NT2/D1 (cell line): ENCODE measurements around the gene SLC35A5.
"Not testable (repeated sequence)": the region's sequence is repeated elsewhere in the genome, so short reads cannot be mapped to it uniquely, and the experiment has no call there.

Experiments
- DNase-seq: peaks from one replicate; pipeline ENCODE4 v3.0.0-alpha.2; 2011; ENCODE audit warnings: low read depth, low spot score
- H3K27me3 ChIP-seq: 2 replicates; pipeline ENCODE4 v1.6.0; 2011; ENCODE audit warnings: mild to moderate bottlenecking; ENCODE audit not compliant: insufficient read length, insufficient read depth
- H3K36me3 ChIP-seq: 2 replicates; pipeline ENCODE4 v1.6.1; 2011; ENCODE audit warnings: mild to moderate bottlenecking, low read length, mixed read lengths; ENCODE audit not compliant: insufficient read depth, insufficient read length
- H3K4me1 ChIP-seq: 2 replicates; pipeline ENCODE4 v1.5.1; 2011; ENCODE audit not compliant: insufficient read depth, insufficient read length
- H3K4me3 ChIP-seq: 2 replicates; pipeline ENCODE4 v1.5.1; 2011; ENCODE audit warnings: low read depth; ENCODE audit not compliant: insufficient read length
- H3K9ac ChIP-seq: 2 replicates; pipeline ENCODE4 v1.6.0; 2011; ENCODE audit warnings: low read depth; ENCODE audit not compliant: insufficient read length
- H3K9me3 ChIP-seq: 2 replicates; pipeline ENCODE4 v1.5.1; 2011; ENCODE audit warnings: mild to moderate bottlenecking, low read length; ENCODE audit not compliant: insufficient read depth
- SUZ12 ChIP-seq: IDR thresholded peaks from 2 replicates; pipeline ENCODE4 v1.6.1; 2011; ENCODE audit not compliant: insufficient read length, insufficient read depth; ENCODE audit errors: extremely low read depth
- YY1 ChIP-seq: IDR thresholded peaks from 2 replicates; pipeline ENCODE4 v1.6.1; 2011; ENCODE audit not compliant: insufficient read length, insufficient read depth
- ZNF274 ChIP-seq: IDR thresholded peaks from 2 replicates; pipeline ENCODE4 v1.6.1; 2011; ENCODE audit warnings: mild to moderate bottlenecking, low read depth, low read length

The SLC35A5 gene, protein sequence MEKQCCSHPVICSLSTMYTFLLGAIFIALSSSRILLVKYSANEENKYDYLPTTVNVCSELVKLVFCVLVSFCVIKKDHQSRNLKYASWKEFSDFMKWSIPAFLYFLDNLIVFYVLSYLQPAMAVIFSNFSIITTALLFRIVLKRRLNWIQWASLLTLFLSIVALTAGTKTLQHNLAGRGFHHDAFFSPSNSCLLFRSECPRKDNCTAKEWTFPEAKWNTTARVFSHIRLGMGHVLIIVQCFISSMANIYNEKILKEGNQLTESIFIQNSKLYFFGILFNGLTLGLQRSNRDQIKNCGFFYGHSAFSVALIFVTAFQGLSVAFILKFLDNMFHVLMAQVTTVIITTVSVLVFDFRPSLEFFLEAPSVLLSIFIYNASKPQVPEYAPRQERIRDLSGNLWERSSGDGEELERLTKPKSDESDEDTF

GRCh38 chr3:112561734-112562529 lies at the start of gene SLC35A5, which contains the start of gene ATG3:
TSS of gene SLC35A5 (plus strand) at chr3:112562045. CDS start at chr3:112563404, 1,359 bp downstream.
TSS of gene ATG3 (minus strand) at chr3:112561962. CDS start at chr3:112561528, 434 bp downstream.
- peak within 1 kb of the TSS; percentile 78 for H3K4me3 ChIP-seq
- H3K9me3 ChIP-seq = peaks cover 14% of the 10 kb centered on the region; the same call in 1 of the 2 replicates
- TF ChIP-seq YY1 = no peak
- TF ChIP-seq ZNF274 = no peak
- TF ChIP-seq SUZ12 = no peak
- DNase-seq = peak; percentile 96
- H3K4me1 ChIP-seq = no peaks in the 10 kb centered on the region
- H3K27me3 ChIP-seq = no peaks in the 10 kb centered on the region
- peak within 1 kb of the TSS; percentile 89 for H3K9ac ChIP-seq
- peaks cover 14% of the 10 kb centered on the region for H3K36me3 ChIP-seq

DNA sequence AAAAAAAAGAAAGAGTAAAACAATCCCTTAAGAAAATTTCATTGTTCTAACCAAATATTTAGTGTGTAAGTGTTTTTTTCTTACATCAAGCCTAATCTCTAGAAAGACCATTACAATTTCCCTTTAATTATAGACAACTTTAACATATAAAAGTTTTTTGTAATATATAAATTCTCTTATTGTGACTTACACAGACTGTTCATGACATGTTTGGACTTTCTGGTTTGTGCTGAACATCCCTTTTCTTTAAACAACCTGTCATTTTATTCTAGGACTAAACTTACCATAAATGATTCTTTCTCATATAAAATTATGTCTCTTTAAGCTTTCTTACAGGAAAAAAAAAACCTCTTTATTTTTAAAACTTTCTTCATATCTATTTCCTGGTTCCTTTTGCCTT lies 49.5 kb upstream of the SLC35A5 start:
- peaks cover 65% of the 10 kb centered on the region for H3K9me3 ChIP-seq
- H3K9ac ChIP-seq = no peak overlapping the region
- TF ChIP-seq ZNF274 = no peak
- no peak for TF ChIP-seq SUZ12
- TF ChIP-seq YY1 = no peak
- no peaks in the 10 kb centered on the region for H3K36me3 ChIP-seq
- peak; percentile 5 for DNase-seq
- no peak overlapping the region for H3K4me3 ChIP-seq
- no peaks in the 10 kb centered on the region for H3K4me1 ChIP-seq
- H3K27me3 ChIP-seq = no peaks in the 10 kb centered on the region

DNA sequence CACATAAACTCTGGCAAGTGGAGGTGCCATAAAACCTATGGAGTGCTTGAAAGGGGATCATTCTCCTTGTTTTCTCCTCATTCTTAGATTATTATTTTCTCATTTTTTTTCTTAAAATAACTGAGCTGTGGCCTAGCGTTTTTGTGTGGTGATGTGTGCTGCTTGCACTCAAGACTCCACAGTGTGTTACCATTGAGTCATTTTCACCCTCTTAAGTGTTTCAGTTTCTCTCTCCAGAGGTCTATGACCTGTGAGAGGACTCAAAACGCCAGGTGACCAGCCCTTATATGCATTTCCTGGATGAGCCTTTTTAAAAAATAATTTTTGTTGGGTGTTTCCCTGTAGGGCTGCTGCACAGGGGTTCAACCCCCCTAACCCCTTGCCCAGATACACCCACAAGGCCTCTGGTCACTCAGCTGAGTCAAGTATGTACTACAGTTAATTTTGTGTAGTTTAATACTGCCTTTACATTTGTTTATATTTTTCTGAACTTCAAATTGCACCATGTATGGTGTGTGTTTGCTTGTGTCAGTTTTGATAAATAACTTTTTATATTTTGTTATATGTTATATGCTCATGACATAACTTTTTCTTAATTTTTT lies 47.2 kb upstream of the SLC35A5 start:
- Histone ChIP-seq H3K4me1 (no peaks in the 10 kb centered on the region), H3K36me3 (no peaks in the 10 kb centered on the region), H3K4me3 (no peak overlapping the region), H3K27me3 (no peaks in the 10 kb centered on the region), H3K9ac (no peak overlapping the region), H3K9me3 (peaks cover 66% of the 10 kb centered on the region)
- no peak for DNase-seq
- TF ChIP-seq ZNF274 (no peak), YY1 (no peak), SUZ12 (no peak)

DNA sequence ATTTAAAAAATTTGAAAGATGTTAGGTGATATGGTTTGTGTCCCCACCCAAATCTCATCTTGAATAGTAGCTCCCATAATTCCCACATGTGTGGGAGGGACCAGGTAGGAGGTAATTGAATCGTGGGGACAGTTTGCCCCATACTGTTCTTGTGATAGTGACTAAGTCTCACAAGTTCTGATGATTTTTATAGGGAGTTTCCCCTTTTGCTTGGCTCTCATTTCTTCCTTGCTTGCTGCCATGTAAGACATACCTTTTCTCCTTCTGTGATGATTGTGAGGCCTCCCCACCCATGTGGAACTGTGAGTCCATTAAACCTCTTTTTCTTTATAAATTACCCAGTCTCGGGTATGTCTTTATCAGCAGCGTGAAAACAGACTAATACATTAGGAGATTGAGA lies 42.9 kb upstream of the SLC35A5 start:
- H3K27me3 ChIP-seq, H3K4me3 ChIP-seq, DNase-seq, H3K9ac ChIP-seq, H3K4me1 ChIP-seq, H3K36me3 ChIP-seq: not testable (repeated sequence)
- peaks cover 23% of the 10 kb centered on the region for H3K9me3 ChIP-seq

DNA sequence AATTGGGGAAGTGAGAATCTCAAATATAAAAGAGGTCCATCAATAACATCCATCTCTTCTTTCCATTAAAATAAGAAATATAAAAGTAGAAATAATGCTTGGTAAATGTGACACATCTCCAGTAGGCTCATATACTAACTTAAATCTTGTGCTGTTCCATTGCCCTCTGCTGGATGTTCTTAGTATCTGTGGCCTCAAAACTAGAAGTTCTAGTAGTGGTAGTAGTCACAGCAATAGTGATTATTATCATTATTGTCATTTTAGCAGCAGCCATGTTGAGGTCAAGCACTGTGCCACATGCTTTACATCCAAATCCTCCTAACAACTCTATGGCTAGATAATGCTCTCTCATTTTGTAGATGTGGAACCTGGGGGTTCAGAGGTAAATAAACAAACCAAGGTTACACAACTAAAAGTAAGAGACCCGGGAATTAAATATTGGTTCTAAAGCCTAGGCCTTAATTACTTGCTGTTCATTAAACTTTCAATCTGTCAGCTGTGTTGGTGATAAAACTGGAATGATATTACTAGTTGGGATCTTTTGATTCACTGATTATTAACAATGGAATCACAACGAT lies 42.3 kb upstream of the SLC35A5 start:
- H3K9ac ChIP-seq = no peak overlapping the region
- TF ChIP-seq ZNF274 (no peak), SUZ12 (no peak), YY1 (no peak)
- H3K27me3 ChIP-seq = no peaks in the 10 kb centered on the region
- H3K4me3 ChIP-seq = no peak overlapping the region
- no peaks in the 10 kb centered on the region for H3K4me1 ChIP-seq
- DNase-seq = peak; percentile 38
- H3K9me3 ChIP-seq = peaks cover 18% of the 10 kb centered on the region
- no peaks in the 10 kb centered on the region for H3K36me3 ChIP-seq

GRCh38 chr3:112524127-112524526 lies 37.7 kb upstream of the SLC35A5 start:
- not testable (repeated sequence) for H3K4me1 ChIP-seq, H3K9me3 ChIP-seq, DNase-seq, H3K9ac ChIP-seq, H3K4me3 ChIP-seq, H3K27me3 ChIP-seq
- peaks cover 13% of the 10 kb centered on the region for H3K36me3 ChIP-seq

GRCh38 chr3:112530573-112530972 lies 31.3 kb upstream of the SLC35A5 start:
- H3K4me1 ChIP-seq = no peaks in the 10 kb centered on the region
- no peak for DNase-seq
- TF ChIP-seq YY1 (no peak), ZNF274 (no peak), SUZ12 (no peak)
- H3K9me3 ChIP-seq = no peaks in the 10 kb centered on the region
- no peak overlapping the region for H3K9ac ChIP-seq
- no peaks in the 10 kb centered on the region for H3K27me3 ChIP-seq
- H3K4me3 ChIP-seq = no peak overlapping the region
- peaks cover 44% of the 10 kb centered on the region for H3K36me3 ChIP-seq
